ENCODE data around the gene LRRC8E. TPM values are rescaled to one million over a fixed set of nuclear protein-coding genes. Genes with fewer than 3 reads are reported as not detected.
A peak's percentile ranks its signal among the peaks of the same experiment; 100 is the strongest.

The LRRC8E gene
- total RNA-seq, 1 experiment from 2014 or later: not detected

DNA sequence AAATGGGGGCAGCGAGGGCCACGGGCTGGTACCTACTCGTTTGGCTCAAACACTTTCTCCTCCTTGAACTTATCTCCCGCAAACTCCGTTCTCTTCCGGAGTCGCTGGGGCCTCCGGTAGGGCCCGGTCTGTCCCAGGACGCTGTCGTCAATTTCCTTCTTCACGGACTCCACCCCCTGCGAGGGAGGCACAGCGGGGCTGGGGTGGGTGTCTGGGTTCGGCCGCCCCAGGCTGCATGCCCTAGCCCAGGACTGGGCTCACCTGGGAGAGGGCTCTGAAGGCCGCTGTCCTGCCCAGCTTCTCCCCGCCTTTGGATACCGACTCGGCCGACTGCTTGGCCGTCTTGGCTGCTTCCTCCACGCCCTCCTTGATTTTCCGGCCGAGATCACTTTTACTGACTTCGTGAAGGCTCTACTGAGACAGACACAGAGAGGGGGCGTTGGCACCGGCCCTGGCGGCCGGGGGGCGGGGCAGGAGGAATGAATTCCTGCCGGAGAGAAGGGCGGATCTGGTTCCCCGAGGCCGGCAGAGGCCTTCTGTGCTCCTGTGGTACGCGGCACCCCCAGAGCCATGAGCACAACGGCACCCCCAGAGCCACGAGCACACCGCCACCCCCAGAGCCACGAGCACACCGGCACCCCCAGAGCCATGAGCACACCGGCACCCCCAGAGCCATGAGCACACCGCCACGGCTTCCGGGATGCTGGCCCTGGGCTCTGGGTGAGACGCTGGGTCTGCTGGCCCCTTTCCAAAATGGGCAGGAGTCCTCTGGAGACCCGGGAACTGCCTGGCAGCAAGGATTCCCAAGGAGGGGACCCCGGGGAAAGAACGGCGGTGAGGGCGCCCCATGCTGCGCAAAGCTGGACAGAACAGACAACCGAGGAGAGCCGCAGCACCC is 45.8 kb downstream of the LRRC8E start:
- Histone ChIP-seq H3K36me3 (ENCODE audit: insufficient read depth, low read length) (peaks cover 4% of the 10 kb centered on the region; the same call in 1 of the 2 replicates), H3K9me3 (ENCODE audit: low read length) (no peaks in the 10 kb centered on the region), H3K79me2 (ENCODE audit: low read length) (0 out of 2 replicates have a peak, but pooled peaks cover 3% of the 10 kb centered on the region), H3K27ac (ENCODE audit: low read length) (no peak overlapping the region), H3K4me3 (ENCODE audit: low read length) (no peak overlapping the region), H2AFZ (ENCODE audit: low read length) (no peak overlapping the region), H3K4me1 (ENCODE audit: low read length) (no peaks in the 10 kb centered on the region), H3K9ac (ENCODE audit: low read length) (no peak overlapping the region), H3K9me2 (replicated peaks; ENCODE audit: insufficient read depth, low read length) (no peaks in the 10 kb centered on the region), H4K20me1 (ENCODE audit: insufficient read depth, low read depth, low read length) (peaks cover 7% of the 10 kb centered on the region; the same call in 1 of the 2 replicates), H3K27me3 (ENCODE audit: low read length) (no peaks in the 10 kb centered on the region), H3K4me2 (ENCODE audit: low read depth, low read length, poor library complexity, severe bottlenecking) (no peak overlapping the region)
- no peak for DNase-seq

DNA sequence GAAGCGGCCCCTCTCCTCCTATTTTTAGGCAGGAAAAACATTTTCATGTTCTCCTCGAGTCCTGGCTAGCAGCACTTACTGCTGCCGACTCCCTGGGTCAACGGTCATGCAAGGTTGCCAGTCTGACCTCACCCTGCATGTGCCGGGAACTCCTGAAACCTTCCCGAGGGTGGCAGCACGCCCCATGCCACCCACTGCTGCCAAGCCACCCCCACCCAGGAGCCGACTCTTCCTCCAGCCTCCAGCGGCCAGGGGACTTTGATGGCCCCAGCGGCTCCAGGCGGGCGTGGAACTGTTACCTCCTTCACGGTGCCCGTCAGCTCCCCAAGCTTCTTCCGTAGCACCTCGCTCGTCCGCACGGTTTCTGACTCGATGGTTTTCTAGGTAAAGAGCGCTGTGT is 46.5 kb downstream of the LRRC8E start:
- Histone ChIP-seq H4K20me1 (ENCODE audit: insufficient read depth, low read depth, low read length) (0 out of 2 replicates have a peak, but pooled peaks cover 6% of the 10 kb centered on the region), H3K9ac (ENCODE audit: low read length) (no peak overlapping the region), H2AFZ (ENCODE audit: low read length) (no peak overlapping the region), H3K27me3 (ENCODE audit: low read length) (no peaks in the 10 kb centered on the region), H3K9me3 (ENCODE audit: low read length) (no peaks in the 10 kb centered on the region), H3K27ac (ENCODE audit: low read length) (no peak overlapping the region), H3K79me2 (ENCODE audit: low read length) (0 out of 2 replicates have a peak, but pooled peaks cover 4% of the 10 kb centered on the region), H3K9me2 (replicated peaks; ENCODE audit: insufficient read depth, low read length) (no peaks in the 10 kb centered on the region), H3K4me1 (ENCODE audit: low read length) (no peaks in the 10 kb centered on the region), H3K4me2 (ENCODE audit: low read depth, low read length, poor library complexity, severe bottlenecking) (no peak overlapping the region), H3K4me3 (ENCODE audit: low read length) (no peak overlapping the region), H3K36me3 (ENCODE audit: insufficient read depth, low read length) (peaks cover 4% of the 10 kb centered on the region; the same call in 1 of the 2 replicates)
- DNase-seq: no peak

DNA sequence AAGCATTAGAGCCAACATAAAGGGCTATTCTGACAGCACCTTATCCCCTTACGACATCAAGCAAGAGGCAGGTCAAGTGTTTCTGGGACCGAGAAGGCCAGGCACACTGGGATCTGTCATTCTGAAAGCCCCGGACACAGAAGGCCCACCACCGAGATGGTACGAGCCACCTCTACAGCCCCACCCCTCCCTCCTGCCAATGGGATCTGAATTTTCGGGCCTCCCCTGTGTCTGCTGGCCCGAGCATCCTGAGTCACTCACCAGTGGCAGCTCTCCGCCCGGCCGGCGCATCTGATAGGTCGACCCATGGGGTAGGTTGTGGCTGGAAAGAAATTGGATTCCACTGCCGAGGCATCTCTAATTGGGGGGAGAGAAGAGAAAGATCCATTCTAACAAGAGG is 52.5 kb downstream of the LRRC8E start:
- peaks cover 23% of the 10 kb centered on the region for H3K4me1 ChIP-seq (ENCODE audit: low read length)
- no peak overlapping the region for H3K9ac ChIP-seq (ENCODE audit: low read length)

DNA sequence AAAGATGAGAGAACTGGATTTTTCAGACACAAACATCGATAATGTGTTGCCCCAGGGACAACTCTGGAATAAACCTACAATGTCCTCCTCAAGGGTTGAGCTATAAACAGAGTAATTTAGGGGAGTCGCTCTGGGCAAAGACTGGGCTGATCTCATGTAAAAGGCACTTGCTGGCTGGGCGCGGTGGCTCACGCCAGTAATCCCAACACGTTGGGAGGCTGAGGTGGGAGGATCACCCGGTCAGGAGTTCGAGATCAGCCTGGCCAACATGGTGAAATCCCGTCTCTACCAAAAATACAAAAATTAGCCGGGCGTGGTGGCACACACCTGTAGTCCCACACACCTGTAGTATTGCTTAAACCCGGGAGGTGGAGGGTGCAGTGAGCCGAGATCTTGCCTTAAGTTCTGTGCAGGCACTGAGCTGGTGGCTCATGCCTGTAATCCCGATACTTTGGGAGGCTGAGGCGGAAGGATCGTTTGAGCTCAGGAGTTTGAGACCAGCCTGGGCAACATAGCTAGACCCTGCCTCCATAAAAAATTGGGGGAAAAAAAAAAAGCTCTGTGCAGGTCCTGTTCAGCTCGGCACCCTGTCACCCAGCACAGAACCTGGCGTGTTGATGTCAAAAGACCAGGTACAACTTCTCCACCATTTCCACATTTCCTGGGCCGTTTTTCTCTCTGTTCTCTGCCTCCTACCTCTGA is 53.7 kb downstream of the LRRC8E start:
- peak overlapping the region; percentile 93 for H3K9ac ChIP-seq (ENCODE audit: low read length)

More for the DNA sequence above, 52.5 kb downstream of the LRRC8E start:
- Histone ChIP-seq H3K9me2 (replicated peaks; ENCODE audit: insufficient read depth, low read length) (no peaks in the 10 kb centered on the region), H3K4me2 (ENCODE audit: low read depth, low read length, poor library complexity, severe bottlenecking) (no peak overlapping the region), H3K27me3 (ENCODE audit: low read length) (no peaks in the 10 kb centered on the region), H3K36me3 (ENCODE audit: insufficient read depth, low read length) (peaks cover 8% of the 10 kb centered on the region; the same call in 1 of the 2 replicates), H3K79me2 (ENCODE audit: low read length) (peaks cover 46% of the 10 kb centered on the region), H3K27ac (ENCODE audit: low read length) (no peak overlapping the region), H4K20me1 (ENCODE audit: insufficient read depth, low read depth, low read length) (peaks cover 3% of the 10 kb centered on the region; the same call in 1 of the 2 replicates), H3K9me3 (ENCODE audit: low read length) (no peaks in the 10 kb centered on the region), H2AFZ (ENCODE audit: low read length) (no peak overlapping the region), H3K4me3 (ENCODE audit: low read length) (no peak overlapping the region)
- no peak for DNase-seq

DNA sequence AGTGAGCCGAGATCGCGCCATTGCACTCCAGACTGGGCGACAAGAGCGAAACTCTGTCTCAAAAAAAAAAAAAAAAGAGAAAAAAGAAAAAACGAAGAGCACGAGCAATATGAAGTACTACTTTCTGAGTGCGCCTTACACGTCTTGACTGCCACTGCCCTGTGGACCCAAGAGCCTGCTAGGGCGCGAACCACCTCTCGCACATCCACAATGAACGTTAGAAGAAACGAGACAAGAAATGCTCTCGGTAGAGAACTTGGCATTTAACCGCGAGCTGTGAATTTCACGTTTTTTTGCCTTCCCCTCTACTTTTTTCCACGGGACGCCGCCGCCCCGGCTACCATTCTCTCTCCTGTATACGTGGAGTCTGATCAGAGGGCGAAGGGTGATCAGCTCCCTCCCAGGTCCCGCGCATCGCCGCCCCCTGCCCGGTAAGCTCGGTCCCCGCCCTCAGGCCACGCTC is 54.7 kb downstream of the LRRC8E start:
- Histone ChIP-seq H2AFZ (ENCODE audit: low read length) (no peak overlapping the region; the same call in 1 of the 2 replicates), H3K9ac (ENCODE audit: low read length) (peak overlapping the region; percentile 93), H4K20me1 (ENCODE audit: insufficient read depth, low read depth, low read length) (no peaks in the 10 kb centered on the region; the same call in 1 of the 2 replicates), H3K27ac (ENCODE audit: low read length) (peak overlapping the region; percentile 52; the same call in 1 of the 2 replicates), H3K27me3 (ENCODE audit: low read length) (no peaks in the 10 kb centered on the region), H3K4me3 (ENCODE audit: low read length) (peak overlapping the region; percentile 88), H3K36me3 (ENCODE audit: insufficient read depth, low read length) (peaks cover 6% of the 10 kb centered on the region; the same call in 1 of the 2 replicates), H3K79me2 (ENCODE audit: low read length) (peaks cover 46% of the 10 kb centered on the region), H3K9me3 (ENCODE audit: low read length) (no peaks in the 10 kb centered on the region), H3K9me2 (replicated peaks; ENCODE audit: insufficient read depth, low read length) (no peaks in the 10 kb centered on the region), H3K4me2 (ENCODE audit: low read depth, low read length, poor library complexity, severe bottlenecking) (peak overlapping the region; percentile 68), H3K4me1 (ENCODE audit: low read length) (peaks cover 25% of the 10 kb centered on the region)
- DNase-seq: no peak

More for the DNA sequence above, 53.7 kb downstream of the LRRC8E start:
- no peak overlapping the region for H2AFZ ChIP-seq (ENCODE audit: low read length)
- H3K27me3 ChIP-seq (ENCODE audit: low read length): no peaks in the 10 kb centered on the region
- no peaks in the 10 kb centered on the region for H3K9me2 ChIP-seq (replicated peaks; ENCODE audit: insufficient read depth, low read length)
- H3K9me3 ChIP-seq (ENCODE audit: low read length): no peaks in the 10 kb centered on the region
- H4K20me1 ChIP-seq (ENCODE audit: insufficient read depth, low read depth, low read length): peaks cover 3% of the 10 kb centered on the region; the same call in 1 of the 2 replicates
- peak overlapping the region; percentile 68 for H3K4me2 ChIP-seq (ENCODE audit: low read depth, low read length, poor library complexity, severe bottlenecking)
- H3K4me3 ChIP-seq (ENCODE audit: low read length): peak overlapping the region; percentile 88
- peaks cover 8% of the 10 kb centered on the region; the same call in 1 of the 2 replicates for H3K36me3 ChIP-seq (ENCODE audit: insufficient read depth, low read length)
- H3K79me2 ChIP-seq (ENCODE audit: low read length): peaks cover 46% of the 10 kb centered on the region
- H3K4me1 ChIP-seq (ENCODE audit: low read length): peaks cover 23% of the 10 kb centered on the region
- no peak for DNase-seq
- no peak overlapping the region for H3K27ac ChIP-seq (ENCODE audit: low read length)

DNA sequence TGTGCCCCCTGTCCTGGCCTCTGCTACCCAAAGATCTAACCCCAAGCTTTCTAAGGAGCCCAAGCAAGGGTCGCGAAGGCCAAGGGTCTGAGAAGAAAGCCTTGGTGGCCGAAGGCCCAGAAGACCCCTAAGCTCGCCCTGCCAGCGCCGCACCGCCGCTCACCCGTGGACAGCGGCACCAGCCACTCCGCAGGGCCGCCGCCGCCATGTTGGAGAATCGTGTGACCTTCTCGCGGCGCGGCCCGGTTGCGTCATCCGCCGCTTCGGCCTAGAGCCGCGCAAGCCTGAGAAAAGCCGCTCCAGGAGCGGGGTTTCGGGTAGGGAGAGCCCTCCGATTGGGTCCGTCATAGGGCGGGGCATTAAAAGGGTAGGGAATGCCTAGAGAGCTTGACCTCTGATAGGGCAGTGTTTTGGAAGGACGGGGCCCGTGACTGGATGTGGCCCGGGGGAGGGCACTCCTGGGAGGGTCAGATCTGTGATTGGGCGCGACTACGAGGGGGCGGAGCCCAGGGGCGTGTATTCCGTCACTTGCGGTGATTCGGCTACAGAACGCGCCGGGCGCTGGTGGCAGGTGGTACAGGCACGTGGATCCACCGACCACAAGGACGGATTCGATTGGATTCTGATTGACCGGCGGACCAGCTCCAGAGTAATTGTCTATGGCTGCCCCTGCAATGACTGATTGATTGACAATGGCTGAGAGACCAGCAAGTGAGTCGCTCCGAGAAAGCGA is 55.3 kb downstream of the LRRC8E start, which contains the start of gene TIMM44:
Gene TIMM44 (minus strand): TSS at position 223 of the 733 bp plus-strand sequence. CDS start 15 bp downstream, at position 208.
- H3K9me3 ChIP-seq (ENCODE audit: low read length): no peaks in the 10 kb centered on the region
- H3K4me1 ChIP-seq (ENCODE audit: low read length): peaks cover 25% of the 10 kb centered on the region
- H3K27ac ChIP-seq (ENCODE audit: low read length): peak within 1 kb of the TSS; percentile 57; the same call in 1 of the 2 replicates
- peak; percentile 100 for DNase-seq
- H3K9ac ChIP-seq (ENCODE audit: low read length): peak within 1 kb of the TSS; percentile 93
- H3K79me2 ChIP-seq (ENCODE audit: low read length): peaks cover 46% of the 10 kb centered on the region
- H3K4me2 ChIP-seq (ENCODE audit: low read depth, low read length, poor library complexity, severe bottlenecking): peak within 1 kb of the TSS; percentile 97
- peak within 1 kb of the TSS; percentile 88; the same call in 1 of the 2 replicates for H2AFZ ChIP-seq (ENCODE audit: low read length)
- H4K20me1 ChIP-seq (ENCODE audit: insufficient read depth, low read depth, low read length): no peaks in the 10 kb centered on the region; the same call in 1 of the 2 replicates
- H3K27me3 ChIP-seq (ENCODE audit: low read length): no peaks in the 10 kb centered on the region
- H3K4me3 ChIP-seq (ENCODE audit: low read length): peak within 1 kb of the TSS; percentile 88
- 0 out of 2 replicates have a peak, but pooled peaks cover 4% of the 10 kb centered on the region for H3K36me3 ChIP-seq (ENCODE audit: insufficient read depth, low read length)
- no peaks in the 10 kb centered on the region for H3K9me2 ChIP-seq (replicated peaks; ENCODE audit: insufficient read depth, low read length)

DNA sequence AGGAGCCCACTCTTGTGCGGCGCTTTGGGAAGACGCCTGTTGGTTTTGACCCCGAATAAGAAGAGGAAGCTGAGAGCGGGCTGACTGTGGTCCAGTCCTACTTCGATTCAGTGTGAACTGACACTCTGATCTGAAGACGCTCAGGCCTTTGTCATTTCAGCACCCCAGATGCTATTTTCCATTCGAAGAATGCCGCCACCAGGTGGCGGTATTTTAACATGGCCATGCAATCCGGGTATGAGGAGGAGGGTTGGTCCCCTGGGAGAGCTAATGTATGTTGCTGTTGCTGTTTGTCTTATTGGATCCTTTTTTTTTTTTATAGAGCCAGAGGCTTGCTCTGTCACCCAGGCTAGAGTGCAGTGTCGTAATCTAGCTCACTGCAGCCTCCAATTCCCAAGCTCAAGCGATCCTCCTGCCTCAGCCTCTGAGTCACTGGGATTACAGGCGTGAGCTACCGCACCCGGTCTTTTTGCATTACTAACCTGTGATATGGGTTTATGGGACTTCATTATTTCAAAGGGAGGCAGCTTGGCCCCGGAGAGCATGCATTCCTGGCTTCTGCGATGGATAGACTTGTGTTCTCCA is 56.0 kb downstream of the LRRC8E start:
- Histone ChIP-seq H3K27me3 (ENCODE audit: low read length) (no peaks in the 10 kb centered on the region), H3K36me3 (ENCODE audit: insufficient read depth, low read length) (0 out of 2 replicates have a peak, but pooled peaks cover 4% of the 10 kb centered on the region), H3K4me1 (ENCODE audit: low read length) (peaks cover 25% of the 10 kb centered on the region), H4K20me1 (ENCODE audit: insufficient read depth, low read depth, low read length) (no peaks in the 10 kb centered on the region; the same call in 1 of the 2 replicates), H3K9me2 (replicated peaks; ENCODE audit: insufficient read depth, low read length) (no peaks in the 10 kb centered on the region), H3K9ac (ENCODE audit: low read length) (peak overlapping the region; percentile 88), H3K9me3 (ENCODE audit: low read length) (no peaks in the 10 kb centered on the region), H3K4me2 (ENCODE audit: low read depth, low read length, poor library complexity, severe bottlenecking) (peak overlapping the region; percentile 97), H3K27ac (ENCODE audit: low read length) (peak overlapping the region; percentile 57; the same call in 1 of the 2 replicates), H3K4me3 (ENCODE audit: low read length) (peak overlapping the region; percentile 87), H2AFZ (ENCODE audit: low read length) (peak overlapping the region; percentile 88; the same call in 1 of the 2 replicates), H3K79me2 (ENCODE audit: low read length) (peaks cover 43% of the 10 kb centered on the region)
- DNase-seq: peak; percentile 95
